CD4-positive, alpha-beta T cell treated with Interleukin-17A for 4 hours (primary cell): ENCODE measurements around the gene DPP4.
A peak's percentile ranks its signal among the peaks of the same experiment; 100 is the strongest.
"Not testable (repeated sequence)": the region's sequence is repeated elsewhere in the genome, so short reads cannot be mapped to it uniquely, and the experiment has no call there.

ENCODE experiments used
- DNase-seq: peaks from one replicate; pipeline ENCODE4 v3.0.0-alpha.2; 2020; ENCODE audit warnings: mixed read lengths

The DPP4 gene

DNA sequence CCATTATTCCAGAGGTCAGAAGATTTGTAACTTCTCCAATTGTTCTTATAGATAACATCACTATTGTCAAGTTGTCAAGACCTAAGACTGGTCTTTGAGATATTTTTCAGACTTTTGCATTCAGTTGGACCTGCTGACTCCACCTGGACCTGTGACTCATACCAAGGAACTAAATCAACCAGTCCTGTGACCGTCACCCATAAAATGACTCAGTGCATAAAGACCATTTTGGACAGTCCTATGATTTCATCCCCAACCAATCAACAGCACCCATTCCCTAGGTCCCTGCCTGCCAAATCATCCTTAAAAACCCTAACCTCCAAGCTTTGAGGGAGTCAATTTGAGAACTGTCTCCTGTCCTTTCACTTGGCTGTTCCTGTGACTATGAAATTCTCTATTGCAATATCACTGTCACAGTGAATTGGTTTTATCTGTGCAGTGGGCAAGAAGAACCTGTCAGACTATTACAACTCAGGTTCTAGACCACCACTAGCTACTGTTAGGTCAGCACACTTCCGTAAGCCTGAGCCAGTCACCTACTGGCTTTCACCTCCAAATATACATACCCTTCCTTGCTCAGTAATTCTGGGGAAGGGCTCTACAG, 17.1 kb downstream of the DPP4 start:
- DNase-seq: no peak

DNA sequence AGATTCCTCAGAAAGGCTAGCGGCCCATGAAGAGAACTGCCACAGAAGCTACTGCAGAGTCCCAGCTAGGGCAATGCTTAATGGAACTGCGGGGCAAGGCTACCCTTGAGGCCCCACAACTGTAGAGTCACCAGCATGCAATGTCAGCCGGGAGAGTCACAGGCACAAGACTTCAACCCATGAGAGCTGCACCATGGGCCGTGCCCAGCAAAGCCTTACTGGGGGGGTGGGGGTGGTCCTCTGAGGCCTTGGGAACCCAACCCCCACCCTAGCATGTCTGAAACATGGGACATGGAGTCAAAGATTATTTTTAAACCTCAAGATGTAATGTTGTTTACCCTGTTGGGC, 20.2 kb downstream of the DPP4 start:
- DNase-seq: no peak

DNA sequence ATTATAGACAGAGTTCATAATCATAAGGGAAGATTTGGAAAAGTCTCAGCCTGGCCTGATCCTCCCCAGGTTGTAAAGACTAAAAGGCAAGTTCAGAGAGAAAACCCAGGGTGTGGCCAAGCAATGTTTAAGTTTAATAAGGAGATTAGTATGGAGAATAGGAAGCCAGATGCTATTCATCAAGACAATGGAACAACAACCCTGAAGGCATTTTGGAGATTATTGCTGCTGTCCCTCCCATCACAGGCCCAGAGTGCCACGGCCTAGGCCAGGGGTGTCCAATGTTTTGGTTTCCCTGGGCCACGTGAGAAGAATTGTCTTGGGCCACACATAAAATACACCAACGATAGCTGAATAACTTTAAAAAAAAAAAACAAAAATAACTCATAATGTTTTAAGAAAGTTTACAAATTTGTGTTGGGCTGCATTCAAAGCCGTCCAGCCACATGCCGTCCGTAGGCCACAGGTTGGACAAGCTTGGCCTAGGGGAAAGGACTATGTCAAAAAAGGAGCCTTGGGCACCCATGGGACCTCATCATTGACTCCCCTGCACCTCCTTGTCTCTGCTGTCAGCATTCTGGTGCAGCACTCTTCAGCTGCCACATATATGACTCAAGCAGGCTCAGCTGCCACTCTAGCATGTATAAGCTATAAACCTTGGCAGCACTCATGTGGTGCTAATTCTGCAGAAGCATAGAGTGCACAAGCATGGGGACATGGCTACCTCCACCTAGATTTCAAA, 20.8 kb downstream of the DPP4 start:
- no peak for DNase-seq

DNA sequence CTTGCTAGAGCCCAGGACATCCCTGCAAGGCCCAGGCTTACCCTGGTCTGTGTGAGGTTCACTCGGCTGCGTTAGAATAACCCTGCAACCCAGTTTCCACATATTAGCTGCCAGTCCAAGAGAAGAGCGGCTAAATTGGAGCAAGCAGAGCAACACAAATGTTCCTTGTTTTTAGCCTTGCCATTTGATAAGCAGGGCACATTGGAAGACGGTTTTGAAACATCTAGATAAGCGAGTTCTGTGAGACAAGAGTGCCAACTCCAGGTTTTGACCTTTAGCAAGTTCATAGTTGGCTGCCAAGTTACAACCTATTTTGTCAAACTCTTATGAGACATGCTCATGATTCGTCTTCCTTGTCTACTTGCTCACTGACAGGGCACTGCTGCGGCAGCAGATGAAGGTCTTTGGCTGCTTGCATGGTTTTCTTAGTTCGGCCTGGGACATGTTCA, 23.5 kb downstream of the DPP4 start:
- DNase-seq: no peak

DNA sequence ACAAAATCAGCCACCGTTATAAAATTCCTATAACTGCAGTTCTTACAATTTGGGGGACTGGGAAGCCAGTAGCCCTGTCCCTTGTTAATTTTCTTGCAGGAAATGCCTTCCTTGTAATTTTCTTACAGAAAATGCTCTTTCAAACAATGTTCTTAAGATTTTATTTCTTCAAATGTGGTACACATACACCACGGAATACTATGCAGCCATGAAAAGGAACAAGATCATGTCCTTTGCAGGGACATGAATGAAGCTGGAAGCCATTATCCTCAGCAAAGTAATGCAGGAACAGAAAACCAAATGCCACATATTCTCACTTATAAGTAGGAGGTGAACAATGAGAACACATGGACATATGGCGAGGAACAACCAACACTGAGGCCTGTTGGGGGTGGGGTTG, 24.9 kb downstream of the DPP4 start:
- DNase-seq: not testable (repeated sequence)

DNA sequence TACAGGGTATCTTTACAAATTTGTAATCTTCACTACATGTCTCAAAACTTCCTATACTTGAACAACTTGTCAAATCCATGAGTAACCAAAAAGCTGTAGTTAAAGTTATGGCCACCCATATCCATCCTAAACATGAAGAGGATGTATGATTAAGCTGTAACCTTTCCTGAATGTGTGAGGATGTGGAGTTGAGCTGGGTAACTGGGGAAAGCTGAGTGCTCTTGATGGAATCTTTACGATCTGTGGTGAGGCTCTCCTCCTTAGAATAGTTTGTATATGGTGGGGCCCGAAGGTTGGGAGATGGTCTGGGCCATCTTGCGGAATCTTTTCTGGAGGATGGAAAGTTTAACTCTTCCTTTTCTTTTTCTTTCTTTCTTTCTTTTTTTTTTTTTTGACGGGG, 29.4 kb downstream of the DPP4 start:
- no peak for DNase-seq

DNA sequence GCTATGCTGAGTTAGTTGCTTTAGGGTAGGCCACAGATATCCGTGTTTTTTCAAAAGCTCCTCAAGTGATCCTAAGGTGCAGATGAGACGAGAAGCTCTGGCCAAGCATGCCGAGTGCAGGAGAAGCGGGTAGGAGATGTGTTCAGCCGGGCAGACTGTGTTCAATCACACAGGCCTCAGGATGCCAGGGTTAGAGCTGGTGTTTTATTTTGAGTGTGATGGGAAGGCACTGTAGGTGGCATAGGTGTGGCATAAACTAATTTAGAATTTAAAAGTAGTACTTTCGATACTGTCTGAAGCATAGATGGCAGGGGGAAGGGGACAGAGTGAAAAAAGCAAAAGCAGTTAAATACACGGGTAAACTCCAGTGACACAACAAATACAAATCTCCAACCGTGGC, 30.9 kb downstream of the DPP4 start:
- no peak for DNase-seq

DNA sequence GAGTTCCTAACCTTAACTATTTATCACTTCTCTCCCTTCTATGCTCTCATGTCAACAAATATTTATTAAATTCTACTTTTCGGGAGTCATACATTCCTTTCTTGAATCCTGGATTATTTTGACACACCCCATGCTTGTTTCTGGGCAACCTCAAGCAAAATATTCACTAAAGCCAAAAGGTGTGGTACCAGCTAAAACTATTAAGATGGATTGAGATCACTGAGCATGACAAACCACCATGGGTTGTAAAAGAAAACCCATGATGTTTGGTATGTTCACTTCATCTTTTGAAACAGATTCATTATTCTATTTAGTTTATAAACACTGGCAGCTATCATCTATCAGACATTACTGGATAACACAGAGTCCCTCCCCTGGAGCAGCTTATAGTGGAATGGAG, 32.5 kb downstream of the DPP4 start:
- DNase-seq: no peak

DNA sequence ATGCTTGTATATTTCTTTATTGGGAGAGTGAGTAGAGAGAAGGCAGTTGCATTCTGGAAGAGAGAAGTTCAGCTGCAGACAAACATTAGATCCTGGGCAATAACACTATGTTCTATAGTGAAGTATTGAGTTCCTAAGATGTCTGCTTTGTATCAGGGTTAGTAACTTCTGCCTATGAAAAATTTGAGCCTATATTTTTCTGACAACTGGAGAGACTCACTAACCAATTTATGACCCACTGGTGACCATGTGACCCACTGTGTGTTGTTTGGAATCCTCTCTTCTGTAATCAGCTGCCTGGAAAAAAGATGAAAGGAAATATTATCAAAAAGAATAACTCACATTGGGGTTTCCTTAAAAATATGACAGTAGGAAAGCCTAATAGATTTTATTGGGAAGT, 35.3 kb downstream of the DPP4 start:
- DNase-seq: no peak

DNA sequence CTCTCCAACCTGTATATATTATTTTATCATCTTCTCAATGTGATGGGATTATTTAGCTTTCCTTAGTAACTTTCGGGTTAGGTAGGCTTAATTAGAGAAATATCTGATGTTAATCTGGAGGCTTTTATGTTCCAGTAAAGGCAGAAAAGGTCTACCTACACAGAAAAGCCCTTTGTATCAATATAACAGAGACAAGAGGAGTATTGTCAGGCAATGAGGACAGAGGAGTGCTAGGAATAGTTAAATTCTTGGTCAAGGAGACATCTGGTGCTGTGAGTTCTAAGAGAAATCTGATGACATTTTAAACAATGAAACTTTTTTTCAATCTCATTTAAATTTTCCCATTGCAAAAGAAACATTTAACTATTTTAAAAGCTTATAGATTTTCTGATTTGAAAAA, 36.1 kb downstream of the DPP4 start:
- DNase-seq: no peak

DNA sequence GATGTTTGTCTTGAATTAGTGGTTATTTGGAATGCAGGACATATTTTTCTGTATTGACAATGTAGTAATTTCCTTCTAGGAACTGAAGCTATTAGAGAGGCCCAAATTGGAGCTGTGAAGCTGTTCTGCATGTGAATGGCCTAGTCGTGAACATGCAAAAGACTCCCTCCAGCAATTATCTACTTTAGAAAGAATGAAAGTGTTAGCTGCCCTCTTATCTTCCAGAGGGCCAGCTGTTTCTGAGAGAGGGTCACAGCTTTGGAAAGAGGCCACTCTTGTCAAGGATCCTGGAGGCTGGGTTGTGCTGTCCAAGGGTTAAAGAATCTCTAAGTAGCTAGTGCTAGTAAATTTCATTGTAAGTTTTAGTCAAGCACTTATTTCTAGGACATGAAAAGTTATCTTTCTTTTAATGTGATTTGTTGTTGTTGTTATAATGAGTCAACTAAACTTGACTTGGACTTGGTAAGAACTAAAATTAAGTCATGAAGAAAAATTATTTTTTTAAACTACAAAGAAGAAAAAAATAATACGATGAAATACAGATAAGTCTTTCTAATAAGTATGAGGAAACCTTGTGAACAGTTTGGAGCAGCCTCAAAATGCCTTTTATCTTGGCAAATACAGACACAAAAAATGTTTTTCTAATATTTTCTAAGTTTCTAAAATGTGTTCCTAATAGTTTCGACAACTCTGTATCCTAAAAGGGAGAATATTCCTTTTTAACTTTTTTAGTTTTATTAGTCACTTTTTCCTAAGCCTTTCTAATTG, 36.8 kb downstream of the DPP4 start:
- no peak for DNase-seq

DNA sequence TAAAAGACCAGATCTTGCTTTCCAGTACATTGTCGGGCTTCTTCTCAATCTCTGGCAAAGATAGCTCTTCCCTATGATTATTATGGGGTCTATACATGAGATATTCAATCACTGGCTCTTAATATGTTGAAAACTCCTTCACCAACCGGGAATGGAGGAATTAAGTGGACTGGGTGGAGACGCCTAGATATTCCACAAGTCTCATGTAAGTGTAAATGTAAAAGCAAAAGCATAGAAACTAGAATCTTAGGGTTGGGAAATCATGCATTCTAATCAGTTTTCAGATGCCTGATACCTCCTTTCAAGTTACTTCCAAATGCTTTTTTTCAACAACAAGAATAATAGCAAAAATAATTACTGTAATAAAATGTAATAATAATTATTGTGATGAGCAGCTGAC, 38.0 kb downstream of the DPP4 start:
- DNase-seq: no peak

DNA sequence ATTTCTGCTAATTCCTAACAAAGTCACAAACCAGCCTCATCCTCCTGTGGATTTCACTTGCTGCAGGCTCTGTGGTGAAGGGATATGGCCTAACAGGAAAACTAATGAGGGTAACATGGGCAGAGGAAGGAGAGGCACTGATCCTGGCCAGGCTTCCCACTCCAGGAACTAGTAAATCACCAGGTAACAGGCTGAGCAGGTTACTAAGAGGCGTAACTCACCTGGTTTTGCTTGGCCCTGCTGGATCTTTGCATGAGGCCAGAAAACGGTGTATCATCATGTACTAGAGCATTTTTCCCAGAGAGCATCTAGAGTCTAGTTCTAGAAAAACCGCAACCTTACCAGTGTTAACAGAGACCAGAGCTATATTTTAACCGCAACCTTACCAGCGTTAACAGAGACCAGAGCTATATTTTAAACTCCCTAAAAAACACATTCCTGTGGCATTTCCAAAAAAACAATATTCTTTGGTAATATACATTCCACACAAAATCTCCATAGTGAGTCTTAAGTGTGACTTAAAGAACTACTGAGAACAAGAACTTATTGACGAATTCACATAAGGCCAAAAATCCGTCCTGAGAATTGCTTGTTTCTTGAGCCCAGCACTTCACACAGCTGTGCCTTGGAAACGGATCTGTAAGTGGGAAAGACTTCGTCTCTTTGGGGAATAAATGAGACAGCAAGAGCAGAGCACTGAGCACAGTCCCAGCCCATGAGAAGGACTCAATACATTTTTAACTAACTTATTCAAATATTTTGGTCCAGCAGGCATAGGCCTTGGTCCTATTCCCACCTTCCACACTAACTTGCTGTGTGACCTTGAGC, 43.4 kb downstream of the DPP4 start:
- DNase-seq: no peak

DNA sequence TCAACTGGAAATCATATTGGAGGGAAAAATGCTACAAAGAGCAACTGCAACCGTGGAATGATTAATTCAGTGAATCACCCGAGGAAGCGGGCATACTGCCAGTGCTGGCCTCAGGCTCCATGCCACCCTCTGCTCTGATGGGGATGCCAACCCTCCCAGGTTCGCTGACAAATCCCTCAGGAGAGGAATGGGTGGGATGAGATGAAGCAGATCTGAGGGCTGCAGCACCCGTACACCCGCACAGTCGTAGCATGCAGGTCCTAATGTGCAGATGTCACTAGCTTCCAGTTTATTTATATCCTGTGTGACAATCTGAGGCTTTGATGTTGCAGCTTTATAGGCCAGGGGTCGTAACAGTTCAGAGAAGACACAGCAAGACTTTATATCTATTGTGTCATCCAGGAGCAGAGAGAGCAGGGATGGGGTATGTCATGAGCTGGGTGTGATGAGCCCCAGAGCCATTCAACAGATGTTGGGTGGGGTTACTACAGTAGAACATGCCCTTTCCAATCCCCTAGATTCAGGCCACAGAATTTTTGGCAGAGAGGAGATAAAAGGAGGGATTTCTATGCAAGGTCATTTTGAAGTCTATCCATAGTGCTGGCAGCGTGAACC, 44.6 kb downstream of the DPP4 start:
- DNase-seq: no peak

DNA sequence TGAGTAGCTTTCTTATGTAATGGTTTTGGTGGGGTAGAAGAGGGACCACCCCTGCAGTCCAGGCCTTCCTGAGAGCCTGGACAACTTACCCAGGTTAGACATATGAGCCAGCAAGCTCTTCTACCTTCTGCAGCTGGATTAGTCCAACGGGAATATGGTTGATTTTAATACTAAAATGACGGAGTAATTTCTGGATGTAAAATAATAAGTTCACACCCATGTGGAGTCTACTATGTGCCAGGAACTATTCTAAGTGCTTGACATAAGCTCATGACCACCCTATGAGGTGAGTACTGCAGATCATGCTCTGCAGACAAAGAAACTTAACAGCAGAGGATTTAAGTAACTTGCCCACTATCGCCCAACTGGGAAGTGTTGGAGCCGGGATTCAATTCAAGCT, 45.5 kb downstream of the DPP4 start:
- DNase-seq: no peak

DNA sequence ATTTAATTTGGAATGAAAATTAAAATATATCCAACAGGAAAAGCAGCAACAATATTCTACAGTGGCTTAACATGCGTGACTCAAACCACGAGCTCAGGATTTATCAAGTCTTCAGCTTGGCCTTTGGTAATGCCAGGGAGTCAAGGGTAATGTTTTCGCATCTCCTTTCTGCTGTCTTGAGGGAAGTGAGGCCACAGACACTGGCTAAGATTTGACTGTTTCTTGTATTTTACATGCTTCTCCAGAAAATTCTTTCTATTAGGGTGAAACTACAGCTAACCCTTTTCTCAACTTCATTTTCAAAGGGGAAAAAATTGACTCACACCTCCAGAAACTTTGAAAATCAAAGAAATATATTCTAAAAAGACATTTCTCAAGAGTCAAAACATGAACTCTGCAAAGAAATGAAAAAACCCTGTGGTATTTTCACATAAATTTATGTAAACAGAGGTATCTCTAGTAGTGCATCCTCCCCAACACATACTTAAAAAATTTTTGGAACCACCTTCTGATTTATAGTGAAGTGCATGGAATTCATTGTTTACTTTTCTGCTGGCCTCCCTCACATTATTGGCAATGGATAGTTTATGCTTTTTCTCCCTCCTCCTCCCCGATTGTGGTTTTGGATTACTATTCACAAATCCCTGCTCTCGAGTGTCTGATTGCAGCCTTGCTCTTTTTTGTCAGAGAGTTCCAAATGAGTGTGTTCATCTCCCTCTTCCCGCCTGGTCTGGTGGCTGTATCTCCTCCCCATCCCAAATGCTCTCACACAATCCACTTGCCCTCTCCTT, 48.7 kb downstream of the DPP4 start:
- DNase-seq: no peak

DNA sequence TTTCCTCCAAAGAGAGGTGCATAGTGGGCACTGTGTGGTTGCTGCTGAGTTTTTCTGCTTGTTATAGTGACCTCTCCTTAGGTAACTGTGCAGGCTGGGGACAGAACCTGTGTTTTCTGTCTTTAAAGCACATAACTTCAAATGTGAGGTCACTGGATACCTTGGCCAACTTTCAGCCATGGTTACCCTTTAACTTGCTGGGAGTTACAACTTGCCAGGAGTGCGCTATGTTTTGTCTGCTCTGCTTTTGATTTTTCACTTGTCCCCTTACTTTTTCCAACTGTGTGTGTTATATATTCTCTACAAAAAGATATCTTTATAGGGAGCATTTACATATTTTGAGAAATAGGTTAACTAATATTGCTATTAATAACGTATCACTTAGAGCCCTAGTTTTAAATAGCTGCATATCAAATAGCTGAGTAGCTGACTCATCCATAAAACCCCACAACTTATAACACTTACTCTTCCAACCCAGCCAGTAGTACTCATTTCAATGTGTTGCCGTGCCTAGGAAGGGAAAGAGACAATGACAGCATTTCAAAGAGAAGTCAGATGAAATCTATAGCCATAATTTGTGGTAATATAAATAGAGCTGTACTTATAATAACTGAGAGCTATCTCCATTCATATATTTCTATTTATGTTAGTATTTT, 51.6 kb downstream of the DPP4 start:
- no peak for DNase-seq

DNA sequence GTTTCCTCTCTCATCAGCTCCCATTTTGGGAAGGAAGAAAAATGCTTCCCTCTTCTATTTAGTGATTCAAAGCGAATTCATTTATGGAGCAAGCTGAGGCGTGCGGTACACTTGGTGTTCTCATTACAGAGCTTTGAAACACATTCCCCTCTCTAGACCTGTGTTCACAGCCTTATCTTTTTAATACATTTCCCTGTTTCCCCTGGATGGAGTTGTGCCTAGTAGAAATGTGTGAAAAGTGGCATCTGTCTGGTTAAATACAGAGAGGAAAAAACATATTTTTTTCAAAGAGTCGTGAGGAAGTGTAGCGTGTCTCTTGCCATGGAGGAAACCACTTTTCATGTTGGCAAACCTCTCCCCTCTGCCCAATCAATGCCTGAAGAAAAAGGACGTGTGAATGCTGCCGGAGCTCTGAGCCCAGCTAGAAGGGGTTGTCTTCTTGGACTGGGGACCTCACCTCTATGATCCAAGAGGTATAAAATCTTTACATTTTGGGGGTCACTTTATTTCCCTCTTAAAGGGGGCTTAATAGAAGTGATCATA, 52.4 kb downstream of the DPP4 start:
- peak; percentile 31 for DNase-seq

DNA sequence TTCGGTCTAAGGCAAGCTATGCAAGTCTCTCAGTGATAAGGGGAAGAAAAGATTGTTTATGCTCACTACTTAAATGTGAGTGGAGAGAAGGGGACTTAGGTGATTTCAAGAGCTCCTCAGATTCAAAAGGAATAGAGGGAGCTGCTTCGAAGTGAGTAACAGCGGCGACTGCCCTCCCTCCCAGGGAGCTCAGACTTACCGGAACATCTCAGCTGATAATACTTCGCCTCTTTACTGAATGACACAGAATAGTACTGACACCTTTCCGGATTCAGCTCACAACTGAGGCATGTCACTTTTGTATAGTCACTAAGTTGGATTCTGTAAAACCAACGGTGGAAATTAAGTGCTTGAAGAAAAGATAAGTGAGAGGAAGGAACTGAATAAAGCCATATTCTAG, 55.5 kb downstream of the DPP4 start:
- DNase-seq: no peak

DNA sequence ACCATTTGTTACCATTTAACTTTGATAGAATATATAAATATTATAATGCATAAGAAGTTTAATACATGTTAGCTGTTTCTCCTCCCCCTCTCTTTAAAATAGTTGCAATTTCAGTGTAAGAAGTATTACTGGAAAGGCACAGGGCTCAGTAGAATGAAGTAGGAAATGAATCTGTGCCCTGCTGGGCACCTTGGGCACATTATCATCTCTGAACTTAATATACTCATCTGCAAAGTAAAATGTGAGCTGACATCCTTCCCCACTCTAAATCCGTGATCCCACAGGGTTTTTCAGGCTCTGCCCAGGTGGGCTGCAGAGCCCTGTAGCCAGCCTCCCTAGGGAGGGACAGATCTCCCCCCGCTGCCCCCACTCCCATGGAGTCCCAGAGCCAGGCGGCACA, 56.8 kb downstream of the DPP4 start:
- DNase-seq: no peak

DNA sequence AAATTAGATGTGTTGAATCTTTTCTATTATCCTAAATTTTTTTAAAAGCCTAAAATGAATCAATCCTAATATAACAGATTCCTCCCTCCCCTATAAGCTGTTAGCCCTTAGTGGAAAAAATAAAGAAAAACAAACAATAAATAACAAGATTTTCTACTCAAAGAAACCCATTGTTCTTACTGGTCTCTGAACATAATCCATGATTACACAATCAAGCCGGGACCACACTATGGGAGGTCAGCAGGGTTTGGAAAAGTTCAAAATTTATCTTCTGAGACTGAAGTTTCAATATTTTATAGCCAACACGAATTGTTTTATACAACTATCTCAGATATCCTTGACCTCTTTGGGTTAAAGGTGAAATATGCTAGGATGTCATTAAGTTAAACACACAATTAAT, 57.9 kb downstream of the DPP4 start:
- DNase-seq: no peak
